ENCODE measurements around the gene FYB1. TPM values are rescaled to one million over a fixed set of nuclear protein-coding genes. Genes with fewer than 3 reads are reported as not detected.

Gene FYB1
- total RNA-seq, 1 experiment from 2014 or later = 0.42 TPM

GRCh38 chr5:39121922-39122321 is 97.4 kb downstream of the FYB1 start:
- Histone ChIP-seq H3K4me1 (ENCODE audit: control insufficient read depth in 1 of 2, insufficient read depth in 2 of 2, low read length in 2 of 2) (no peaks in the 10 kb centered on the region), H4K20me1 (ENCODE audit: insufficient read depth) (no peaks in the 10 kb centered on the region), H2AFZ (ENCODE audit: low read depth, low read length, poor library complexity, severe bottlenecking) (no peak overlapping the region), H3K4me3 (replicated peaks in 1 of 2; ENCODE audit: low read depth in 1 of 2, low read length in 2 of 2) (no peak overlapping the region), H3K79me2 (ENCODE audit: insufficient read depth, low read length) (no peaks in the 10 kb centered on the region), H3K9me3 (ENCODE audit: control insufficient read depth in 1 of 2, insufficient read depth in 1 of 2, low read depth in 1 of 2, low read length in 2 of 2) (no peaks in the 10 kb centered on the region), H3K4me2 (ENCODE audit: low read length) (no peak overlapping the region), H3K27me3 (ENCODE audit: insufficient read depth, low read length) (no peaks in the 10 kb centered on the region), H3K36me3 (ENCODE audit: control insufficient read depth in 1 of 2, insufficient read depth in 2 of 2, low read length in 2 of 2) (no peaks in the 10 kb centered on the region), H3K27ac (ENCODE audit: low read depth, low read length) (no peak overlapping the region), H3K9ac (ENCODE audit: low read length) (no peak overlapping the region), H3K9me2 (ENCODE audit: insufficient read depth) (no peaks in the 10 kb centered on the region)
- no peak for ATAC-seq
- POLR2A ChIA-PET = no interaction called here
- RAD21 ChIA-PET (ENCODE audit: low non-redundant PET in 1 of 2, low total read pairs in 2 of 2, uncharacterized antibody in 2 of 2, unreplicated experiment in 2 of 2) = no interaction called here
- DNase-seq (ENCODE audit: low read depth, low spot score) = no peak
- CTCF ChIA-PET = no interaction called here
- no peak for TF ChIP-seq POLR2A (IDR thresholded peaks at IDR 0.05; ENCODE audit: borderline replicate concordance, extremely low read depth, insufficient read depth, insufficient read length)
- no peak for TF ChIP-seq CTCF (IDR thresholded peaks at IDR 0.05 in 2 of 3, conservative IDR thresholded peaks at IDR 0.05 in 1 of 3; ENCODE audit: borderline replicate concordance in 1 of 3, insufficient read depth in 1 of 3, low read depth in 2 of 3, low read length in 2 of 3)
- TF ChIP-seq POLR2AphosphoS5 (IDR thresholded peaks at IDR 0.05; ENCODE audit: low read depth, low read length) = no peak
- no peak for TF ChIP-seq ZNF274 (IDR thresholded peaks at IDR 0.05; ENCODE audit: low read depth, low read length)
- TF ChIP-seq EZH2 (IDR thresholded peaks at IDR 0.05) = no peak
- TF ChIP-seq FOSL1 (IDR thresholded peaks at IDR 0.05; ENCODE audit: low read depth) = no peak
- no peak for TF ChIP-seq ELF1 (IDR thresholded peaks at IDR 0.05; ENCODE audit: borderline replicate concordance, low read depth)
- TF ChIP-seq JUND (IDR thresholded peaks at IDR 0.05) = no peak
- BruUV-seq (replicated peaks) = no TSS peak
- intact Hi-C loops (cut with micrococcal nuclease) = no loop called here

GRCh38 chr5:39121315-39121714 is 98.0 kb downstream of the FYB1 start:
- CTCF ChIA-PET = interaction anchor here (1.3 kb wide), 1 partner anchor 40 kb away, joined by 6 read pairs; no protein-coding TSS in a partner anchor

More at GRCh38 chr5:39121315-39121714, 98.0 kb downstream of the FYB1 start:
- BruUV-seq (replicated peaks) = no TSS peak
- TF ChIP-seq REST (IDR thresholded peaks at IDR 0.05; ENCODE audit: low read depth) (no peak), FOSL1 (IDR thresholded peaks at IDR 0.05; ENCODE audit: low read depth) (no peak), EZH2 (IDR thresholded peaks at IDR 0.05) (no peak), TCF7L2 (IDR thresholded peaks at IDR 0.05; ENCODE audit: borderline replicate concordance, extremely low read depth, insufficient read depth, insufficient read length) (no peak), ATF3 (IDR thresholded peaks at IDR 0.05) (no peak), EZH2phosphoT487 (IDR thresholded peaks at IDR 0.05; ENCODE audit: borderline replicate concordance) (no peak)
- intact Hi-C loops (cut with micrococcal nuclease) = no loop called here
- no peaks in the 10 kb centered on the region for H3K36me3 ChIP-seq (ENCODE audit: control insufficient read depth in 1 of 2, insufficient read depth in 2 of 2, low read length in 2 of 2)
- no peaks in the 10 kb centered on the region for H3K9me2 ChIP-seq (ENCODE audit: insufficient read depth)
- no peaks in the 10 kb centered on the region for H3K27me3 ChIP-seq (ENCODE audit: insufficient read depth, low read length)
- H3K27ac ChIP-seq (ENCODE audit: low read depth, low read length) = no peak overlapping the region
- H3K9ac ChIP-seq (ENCODE audit: low read length) = no peak overlapping the region
- H3K4me1 ChIP-seq (ENCODE audit: control insufficient read depth in 1 of 2, insufficient read depth in 2 of 2, low read length in 2 of 2) = no peaks in the 10 kb centered on the region
- ATAC-seq = no peak
- no peak overlapping the region for H2AFZ ChIP-seq (ENCODE audit: low read depth, low read length, poor library complexity, severe bottlenecking)
- H3K4me2 ChIP-seq (ENCODE audit: low read length) = no peak overlapping the region
- no peak overlapping the region for H3K4me3 ChIP-seq (replicated peaks in 1 of 2; ENCODE audit: low read depth in 1 of 2, low read length in 2 of 2)
- no peaks in the 10 kb centered on the region for H3K9me3 ChIP-seq (ENCODE audit: control insufficient read depth in 1 of 2, insufficient read depth in 1 of 2, low read depth in 1 of 2, low read length in 2 of 2)
- no peaks in the 10 kb centered on the region for H4K20me1 ChIP-seq (ENCODE audit: insufficient read depth)
- no peak for DNase-seq (ENCODE audit: low read depth, low spot score)
- H3K79me2 ChIP-seq (ENCODE audit: insufficient read depth, low read length) = no peaks in the 10 kb centered on the region
- RAD21 ChIA-PET (ENCODE audit: low non-redundant PET in 1 of 2, low total read pairs in 2 of 2, uncharacterized antibody in 2 of 2, unreplicated experiment in 2 of 2) = no interaction called here
- POLR2A ChIA-PET = no interaction called here

All from HCT116 (cell line).